SK-N-DZ (cell line): ENCODE results near the gene HNRNPL.
"Not testable (repeated sequence)": the region's sequence is repeated elsewhere in the genome, so short reads cannot be mapped to it uniquely, and the experiment has no call there.

Experiments
- DNase-seq: peaks from one replicate; pipeline ENCODE4 v3.0.0-alpha.2; 2015; ENCODE audit warnings: low spot score
- small RNA-seq, 2 experiments: library from RNA; depleted of rRNA; stranded (forward); fragments of <200 nt; gene quantifications; one replicate each; pipeline ENCODE3, GENCODE V24; 2014

The HNRNPL gene

DNA sequence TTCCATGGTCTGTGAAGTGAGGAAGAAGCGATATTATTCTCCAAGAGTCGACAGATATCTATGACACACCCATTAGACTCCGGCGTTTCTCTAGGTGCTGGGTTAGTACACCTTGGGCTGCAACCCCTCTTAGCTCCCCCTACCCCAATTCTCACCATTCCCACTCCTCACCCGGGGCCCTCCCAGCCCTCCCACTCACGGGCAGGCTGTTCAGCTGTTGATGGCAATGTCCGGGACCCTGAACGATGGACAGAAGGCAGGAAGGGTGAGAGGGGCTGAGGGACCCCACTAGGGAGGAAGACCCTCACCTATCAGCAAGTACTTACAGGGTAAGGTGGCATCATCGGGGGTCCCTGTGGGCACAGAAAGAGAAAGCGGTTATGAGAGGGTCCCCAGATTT, 46.2 kb downstream of the HNRNPL start:
- DNase-seq: no peak

DNA sequence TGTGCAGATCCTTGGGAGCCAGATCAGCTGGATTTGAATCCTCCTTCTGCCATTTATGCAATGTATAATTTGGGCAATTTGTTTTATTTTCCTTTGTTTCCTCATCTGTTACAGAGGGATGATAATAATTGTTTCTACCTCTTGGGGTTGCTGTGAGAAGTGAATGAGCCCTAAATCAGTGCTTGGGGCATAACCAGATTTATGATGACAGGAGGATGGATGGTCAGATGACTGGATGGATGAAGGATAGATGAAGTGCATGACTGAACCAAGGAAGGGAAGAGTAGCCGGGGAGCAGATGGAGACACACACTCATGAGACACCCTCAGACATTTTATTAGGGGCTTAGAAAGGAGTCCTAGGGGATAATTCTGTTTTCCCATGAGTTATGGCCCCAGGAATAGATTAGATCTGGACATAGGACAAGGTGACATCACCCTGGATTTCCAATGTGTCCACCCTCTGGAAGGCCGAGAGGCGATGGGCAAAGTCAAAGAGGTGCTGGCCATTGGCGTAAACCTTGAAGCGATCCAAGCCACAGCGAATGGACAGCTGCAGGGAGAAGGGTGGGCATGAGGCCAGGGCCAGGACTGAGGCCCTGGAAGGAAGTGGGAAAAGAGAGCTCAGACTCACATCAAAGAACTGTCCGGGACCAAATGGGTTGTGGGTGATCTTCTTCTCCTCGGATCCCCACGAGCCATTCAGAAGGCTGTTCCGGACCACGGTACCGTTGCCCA, 48.3 kb downstream of the HNRNPL start:
- no peak for DNase-seq

DNA sequence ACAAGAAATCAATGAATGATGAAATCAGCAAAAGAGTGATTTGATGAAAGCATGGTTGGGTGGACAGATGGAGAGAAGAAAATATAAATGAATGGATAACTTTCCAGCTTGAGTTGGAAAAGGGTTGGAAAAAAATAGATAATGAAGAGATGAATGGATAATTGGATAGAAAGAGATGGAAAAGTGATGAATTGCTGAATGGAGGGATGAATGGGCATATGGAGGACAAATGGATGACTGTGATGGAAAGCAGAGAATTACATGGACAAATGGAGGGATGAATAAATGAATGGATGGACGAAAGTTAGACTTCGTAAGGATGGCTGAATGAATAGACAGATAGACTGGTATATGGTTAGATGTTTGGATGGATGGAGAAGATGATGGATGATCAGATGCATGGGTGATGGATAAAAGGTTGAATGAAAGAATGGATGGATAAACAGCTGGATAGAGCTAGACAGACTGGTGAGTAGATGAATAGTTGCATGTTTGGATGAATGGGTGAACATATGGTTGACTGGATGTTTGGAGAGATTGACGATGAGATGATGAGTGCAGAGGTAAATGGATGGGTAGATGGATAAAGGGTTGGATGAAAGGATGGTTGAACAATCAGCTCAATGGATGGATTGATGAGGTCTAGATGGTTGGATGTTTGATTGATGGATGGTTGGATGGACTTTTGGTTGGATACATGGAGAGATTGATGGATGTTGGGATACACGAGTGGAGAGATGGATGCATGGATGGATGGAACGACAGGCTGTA, 49.0 kb downstream of the HNRNPL start:
- DNase-seq: no peak

DNA sequence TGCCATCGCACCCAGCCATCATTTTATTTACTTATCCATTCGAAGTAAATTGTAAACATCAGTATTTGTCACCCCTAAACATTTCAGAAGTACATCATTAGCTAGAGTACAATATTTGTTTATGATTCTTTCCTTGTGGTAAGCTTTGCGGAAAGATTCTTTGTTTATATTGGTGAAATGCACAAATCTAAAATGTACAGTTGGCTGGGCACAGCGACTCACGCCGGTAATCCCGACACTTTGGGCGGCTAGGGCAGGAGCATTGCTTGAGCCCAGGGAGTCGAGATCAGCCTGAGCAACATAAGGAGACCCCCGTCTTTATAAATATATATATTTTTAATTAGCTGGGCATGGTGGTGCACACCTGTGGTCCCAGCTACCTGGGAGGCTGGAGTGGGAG, 50.7 kb downstream of the HNRNPL start:
- DNase-seq: no peak

DNA sequence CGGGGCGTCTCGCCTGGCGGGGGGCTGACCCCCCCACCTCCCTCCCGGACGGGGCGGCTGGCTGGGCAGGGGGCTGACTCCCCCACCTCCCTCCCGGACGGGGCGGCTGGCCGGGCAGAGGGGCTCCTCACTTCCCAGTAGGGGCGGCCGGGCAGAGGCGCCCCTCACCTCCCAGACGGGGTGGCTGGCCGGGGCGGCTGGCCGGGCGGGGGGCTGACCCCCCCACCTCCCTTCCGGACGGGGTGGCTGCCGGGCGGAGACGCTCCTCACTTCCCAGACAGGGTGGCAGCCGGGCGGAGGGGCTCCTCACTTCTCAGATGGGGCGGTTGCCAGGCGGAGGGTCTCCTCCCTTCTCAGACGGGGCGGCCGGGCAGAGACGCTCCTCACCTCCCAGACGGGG, 52.0 kb downstream of the HNRNPL start:
- not testable (repeated sequence) for DNase-seq

DNA sequence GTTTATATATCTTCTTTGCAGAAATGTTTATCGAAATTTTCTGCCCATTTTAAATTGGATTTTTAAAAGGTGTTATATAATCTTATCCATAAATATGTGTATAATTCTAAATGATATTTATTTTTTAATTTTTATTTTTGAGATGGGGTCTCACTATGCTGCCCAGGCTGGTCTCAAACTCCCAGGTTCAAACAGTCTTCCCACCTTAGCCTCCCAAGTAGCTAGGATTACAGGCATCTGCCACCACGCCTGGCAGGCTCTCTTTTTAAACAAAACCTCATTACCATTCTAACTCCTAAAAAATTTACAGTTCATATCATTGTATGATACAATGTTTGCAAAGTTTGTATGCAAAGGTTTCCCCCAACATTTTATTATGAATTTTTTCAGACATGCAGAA, 53.6 kb downstream of the HNRNPL start:
- no peak for DNase-seq

DNA sequence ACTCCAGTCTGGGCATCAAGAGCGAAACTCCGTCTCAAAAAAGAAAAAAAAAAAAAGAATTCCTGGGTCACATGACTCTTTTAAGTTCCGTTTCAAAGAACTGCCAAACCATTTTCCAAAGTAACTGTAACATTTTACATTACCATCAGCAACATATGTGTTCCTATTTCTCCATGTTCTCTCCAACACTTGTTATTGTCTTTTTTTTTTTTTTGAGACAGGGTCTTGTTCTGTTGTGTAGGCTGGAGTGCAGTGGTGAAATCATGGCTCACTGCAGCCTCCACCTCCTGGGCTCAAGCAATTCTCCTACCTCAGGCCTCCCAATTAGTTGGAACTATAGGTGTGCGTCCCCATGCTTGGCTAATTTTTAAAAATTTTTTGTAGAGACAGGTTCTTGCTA, 54.2 kb downstream of the HNRNPL start:
- no peak for DNase-seq

DNA sequence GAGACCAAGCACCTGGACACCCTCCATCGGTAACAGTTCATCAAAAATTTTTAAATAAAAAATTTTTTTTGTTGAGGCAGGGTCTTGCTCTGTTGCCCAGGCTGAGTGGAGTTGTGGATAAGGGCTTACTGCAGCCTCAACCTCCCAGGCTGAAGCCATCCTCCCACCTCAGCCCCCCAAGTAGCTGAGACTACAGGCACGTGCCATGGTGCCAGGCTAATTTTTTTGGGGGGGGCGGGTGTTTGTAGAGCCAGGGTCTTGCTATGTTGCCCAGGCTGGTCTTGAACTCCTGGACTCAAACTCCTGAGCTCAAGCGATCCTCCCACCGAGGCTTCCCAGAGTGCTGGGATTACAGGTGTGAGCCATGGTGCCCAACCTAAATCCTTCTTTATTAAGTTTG, 56.1 kb downstream of the HNRNPL start:
- no peak for DNase-seq

DNA sequence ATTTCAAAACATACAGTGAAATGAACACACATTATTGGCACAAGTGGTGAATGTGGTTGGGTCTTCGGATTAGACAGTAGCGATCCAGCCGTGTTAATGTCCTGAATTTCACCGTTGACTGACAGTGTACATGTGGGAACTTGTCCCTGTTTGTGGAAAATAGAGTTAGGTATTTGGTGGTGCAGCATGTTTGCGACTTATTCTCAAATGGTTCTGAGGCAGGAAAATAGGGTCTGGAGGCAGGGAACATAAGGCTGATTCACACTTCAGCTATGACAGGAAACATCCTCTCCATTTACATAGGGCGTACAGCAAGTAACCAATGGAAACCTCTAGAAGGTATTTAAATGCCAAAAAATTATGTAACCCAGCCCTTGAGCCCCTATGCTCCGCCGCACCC, 56.6 kb downstream of the HNRNPL start:
- no peak for DNase-seq

DNA sequence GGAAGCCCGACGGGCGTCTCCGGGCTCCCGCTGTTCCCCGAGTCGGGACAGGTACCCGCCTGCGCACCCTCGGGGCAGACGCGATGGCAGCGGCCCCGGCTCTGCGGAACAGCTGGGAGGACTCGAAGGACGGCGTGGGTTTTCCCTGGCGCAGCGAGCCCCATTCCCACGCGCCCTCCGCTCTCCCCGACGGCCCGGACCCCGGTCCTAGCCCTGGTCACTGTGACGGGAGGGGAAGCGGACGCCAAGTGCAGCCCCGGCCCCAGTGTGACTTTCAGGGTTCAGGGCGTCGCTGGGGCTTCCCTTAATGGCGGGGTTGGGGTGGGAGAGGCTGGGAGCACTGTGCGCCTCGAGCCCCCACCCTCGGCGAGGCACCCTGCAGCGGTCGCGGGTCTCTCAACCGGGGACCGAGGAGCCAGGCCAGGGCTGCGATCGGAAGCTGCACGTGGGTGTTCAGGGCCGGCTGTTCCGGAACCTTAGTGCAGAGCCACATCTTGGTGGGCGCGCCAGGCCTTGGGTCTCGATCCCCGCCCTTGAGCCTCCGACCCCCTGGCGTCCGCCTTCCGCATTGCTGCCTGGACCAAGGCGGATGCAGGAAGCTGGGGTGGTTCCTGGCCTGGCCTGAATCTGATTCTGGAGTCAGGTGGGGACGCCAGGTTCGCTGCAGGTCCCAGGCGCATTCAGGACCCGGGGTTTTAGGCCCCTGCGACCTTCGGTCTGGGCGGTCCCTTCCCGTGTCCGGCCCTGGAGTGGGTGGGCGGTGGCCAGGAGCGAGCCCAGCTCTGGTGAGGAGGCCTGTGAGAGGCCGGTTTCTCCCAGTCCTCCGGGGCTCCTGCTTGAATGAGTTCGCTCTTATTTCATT, 57.3 kb downstream of the HNRNPL start:
- DNase-seq: peak; percentile 49

DNA sequence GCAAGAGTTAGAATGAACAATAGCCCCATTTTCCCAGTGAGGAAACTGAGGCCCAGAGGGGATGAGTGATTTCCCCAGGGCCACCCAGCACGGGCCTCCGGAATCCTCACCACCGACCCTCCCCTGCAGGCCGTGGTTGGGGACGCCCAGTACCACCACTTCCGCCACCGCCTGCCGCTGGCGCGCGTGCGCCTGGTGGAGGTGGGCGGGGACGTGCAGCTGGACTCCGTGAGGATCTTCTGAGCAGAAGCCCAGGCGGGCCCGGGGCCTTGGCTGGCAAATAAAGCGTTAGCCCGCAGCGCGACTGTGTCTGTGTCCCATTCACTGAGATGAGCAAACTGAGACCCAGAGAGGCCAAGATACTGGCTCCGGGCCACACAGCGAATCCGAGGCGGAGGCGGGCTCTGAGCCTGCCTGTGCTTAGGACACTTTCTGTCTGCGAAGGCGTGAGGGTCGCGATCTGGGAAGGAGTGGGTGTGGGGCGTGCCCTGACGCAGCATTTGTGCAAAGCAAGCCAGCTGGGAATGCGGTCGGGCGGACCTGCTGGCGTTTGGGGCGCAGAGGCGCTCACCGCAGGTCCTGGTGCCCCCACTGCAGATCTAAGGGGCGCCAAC, 58.2 kb downstream of the HNRNPL start:
- DNase-seq: not testable (repeated sequence)

DNA sequence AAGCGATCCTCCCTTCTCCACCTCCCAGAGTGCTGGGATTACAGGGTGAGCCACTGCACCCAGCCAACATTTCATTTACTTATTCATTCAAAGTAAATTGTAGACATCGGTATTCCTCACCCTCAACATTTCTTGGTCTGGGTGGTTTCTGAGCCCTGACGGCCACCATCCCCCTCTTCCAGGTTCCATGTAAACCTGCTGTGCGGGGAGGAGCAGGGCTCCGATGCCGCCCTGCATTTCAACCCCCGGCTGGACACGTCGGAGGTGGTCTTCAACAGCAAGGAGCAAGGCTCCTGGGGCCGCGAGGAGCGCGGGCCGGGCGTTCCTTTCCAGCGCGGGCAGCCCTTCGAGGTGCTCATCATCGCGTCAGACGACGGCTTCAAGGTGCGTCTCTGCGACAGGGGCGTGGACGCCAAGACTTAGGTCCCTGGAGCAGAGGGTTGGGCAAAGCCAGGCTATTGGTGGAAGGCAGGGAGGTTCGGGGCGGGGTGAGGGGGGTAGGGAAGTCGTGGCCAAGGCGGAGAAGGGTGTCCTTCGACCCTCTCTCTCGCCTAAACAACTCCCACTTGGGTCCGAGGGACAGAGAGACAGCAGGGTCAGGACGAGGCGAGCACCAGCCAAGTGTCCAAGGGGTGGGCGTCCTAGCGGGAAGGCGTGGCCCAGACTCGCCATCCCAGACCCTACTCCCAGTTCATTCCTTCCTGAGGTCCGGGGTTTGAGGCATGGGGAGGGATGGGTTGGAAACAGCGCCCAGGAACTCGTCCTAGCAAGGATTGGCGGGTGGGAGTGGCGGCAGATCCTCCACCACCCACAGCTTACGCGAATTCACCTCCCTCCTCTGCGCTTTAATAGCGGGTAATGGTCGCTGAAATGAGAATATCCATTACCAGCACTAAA, 59.0 kb downstream of the HNRNPL start:
- not testable (repeated sequence) for DNase-seq

DNA sequence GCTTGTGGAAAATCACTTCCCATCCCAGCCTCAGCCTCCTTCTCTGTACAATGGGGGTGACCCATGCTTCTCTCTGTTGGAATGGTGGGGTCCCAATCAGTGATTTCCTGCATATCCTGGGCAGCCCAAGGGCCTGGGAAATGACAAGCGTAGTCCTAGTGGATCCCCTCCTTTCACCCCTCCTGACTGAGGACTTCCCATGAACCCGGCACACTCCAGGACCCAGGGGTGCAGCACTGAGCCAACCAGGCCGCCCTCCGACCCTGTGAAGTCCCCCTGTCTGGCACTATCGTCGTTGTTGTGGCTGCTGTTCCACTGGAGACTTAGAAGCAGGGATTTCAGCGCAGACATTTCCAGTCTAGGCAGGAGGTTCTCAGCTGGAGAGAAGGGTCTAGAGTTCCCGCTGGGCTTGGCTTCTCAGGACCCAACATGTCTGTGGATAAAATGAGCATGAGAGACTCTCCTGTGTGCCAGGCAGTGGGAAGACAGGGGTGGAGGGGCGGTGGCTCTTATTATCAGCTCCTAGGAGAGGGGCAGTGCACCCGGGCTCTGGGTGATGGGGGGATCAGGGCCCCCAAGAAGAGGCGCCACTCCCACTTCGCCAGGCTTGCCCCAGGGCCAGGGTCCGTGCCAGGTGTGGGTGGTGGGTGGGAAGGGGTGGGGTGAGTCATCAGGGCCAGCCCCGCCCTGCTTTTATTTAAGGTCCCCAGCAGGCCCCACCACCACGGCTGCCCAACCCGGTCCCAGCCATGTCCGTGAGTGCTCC, 61.1 kb downstream of the HNRNPL start, which contains the start of gene LGALS7B:
LGALS7B (plus strand) TSS at position 723 of the 766 bp plus-strand sequence; CDS start at position 750, 27 bp downstream.
- no peak for DNase-seq

DNA sequence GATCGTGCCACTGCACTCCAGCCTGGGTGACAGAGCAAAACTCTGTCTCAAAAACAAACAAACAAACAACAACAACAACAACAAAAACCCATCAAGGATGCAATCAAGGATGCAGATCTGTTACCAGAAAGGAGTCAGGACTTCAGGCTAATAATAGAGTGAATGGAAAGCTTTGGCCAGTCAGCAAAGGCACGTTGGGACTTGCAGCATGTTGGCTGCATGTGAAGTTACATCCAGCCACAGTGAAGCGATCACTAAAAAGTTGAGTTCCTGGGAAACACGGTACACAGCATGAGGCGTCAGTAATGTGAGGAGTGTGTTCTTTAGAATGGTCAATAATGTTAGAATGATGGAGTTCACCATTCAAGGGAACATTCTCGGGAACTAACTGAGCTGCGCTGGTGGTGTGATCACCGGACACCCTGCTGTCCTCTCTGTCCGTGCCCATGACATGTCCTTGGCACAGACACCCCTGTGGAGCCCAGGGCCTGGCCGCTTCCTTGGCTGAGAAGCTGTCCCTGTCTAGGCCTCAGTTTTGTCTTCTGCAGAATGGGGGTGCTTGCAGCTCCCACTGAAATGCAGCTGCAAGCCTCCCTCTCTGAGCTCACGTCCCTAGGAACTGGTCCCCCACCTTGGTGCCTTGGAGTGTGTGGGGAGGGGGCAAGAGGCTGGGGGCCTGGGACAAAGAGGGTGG, 63.1 kb downstream of the HNRNPL start:
- DNase-seq: no peak

Small RNA genes within 50 kb of the gene (small RNA-seq; reads per million reads assigned to genes)
- 0 reads per million in 2 experiments for gene RNU6-140P
